Ovary (tissue), 3 donors: ENCODE results near the gene SMAD5.

Experiments used
- EP300 ChIP-seq: sonication (generic); formaldehyde crosslinking; IDR thresholded peaks from one replicate; pipeline ENCODE4 v1.6.1; 2017; ENCODE audit warnings: antibody characterized with exemption
- POLR2A ChIP-seq: fragments of 450-650 bp; IDR thresholded peaks from one replicate; pipeline ENCODE4 v1.6.1; 2017; ENCODE audit warnings: antibody characterized with exemption, mild to moderate bottlenecking, moderate library complexity
- TF ChIP-seq, protein P1 (sequence below), 3 donors: fragments of 450-650 bp in 2 of 3; fragments of 200-600 bp in 1 of 3; IDR thresholded peaks; one replicate each; pipeline versions ENCODE4 v1.5.1 to v1.8.0; 2016 to 2022; ENCODE audit warnings: antibody characterized with exemption in 3 of 3, mild to moderate bottlenecking in 1 of 3
- donor health status: DM: no; HTN: no; CAD: no.

DNA sequence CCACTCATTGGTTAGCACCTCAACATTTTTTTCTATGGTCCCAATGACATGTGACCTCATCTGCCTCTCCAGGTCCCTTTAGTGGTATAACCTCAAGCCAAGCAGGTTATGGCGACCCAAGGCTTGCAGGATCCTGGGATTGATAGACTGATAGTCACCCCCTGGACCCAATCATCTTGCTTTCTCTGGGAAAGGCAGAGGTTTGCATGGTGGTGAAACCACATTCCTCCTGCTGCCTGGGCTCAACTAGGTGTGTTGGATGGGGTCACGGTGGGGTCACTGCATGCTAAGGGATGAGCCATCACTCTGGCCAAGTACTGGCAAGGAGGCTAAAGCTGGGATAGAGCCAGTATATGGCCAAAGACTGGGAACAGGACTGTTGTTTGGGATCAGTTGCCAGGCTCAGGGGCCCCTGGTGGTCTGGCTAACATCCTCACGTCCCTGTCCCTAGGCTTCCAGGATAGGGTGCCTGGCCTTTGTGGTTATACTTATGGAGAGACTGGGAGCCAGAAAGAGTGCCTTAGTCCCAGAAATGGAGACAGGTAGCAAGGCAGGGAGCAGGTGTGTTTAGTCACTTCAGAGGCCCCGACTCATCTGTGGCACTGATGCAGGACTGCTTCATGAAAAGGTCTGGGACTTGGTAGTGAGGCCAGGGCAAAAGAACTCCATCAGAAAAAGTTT is 65.0 kb downstream of the SMAD5 start:
- TF ChIP-seq EP300 (no peak), POLR2A (no peak)
- TF ChIP-seq, protein P1, sequence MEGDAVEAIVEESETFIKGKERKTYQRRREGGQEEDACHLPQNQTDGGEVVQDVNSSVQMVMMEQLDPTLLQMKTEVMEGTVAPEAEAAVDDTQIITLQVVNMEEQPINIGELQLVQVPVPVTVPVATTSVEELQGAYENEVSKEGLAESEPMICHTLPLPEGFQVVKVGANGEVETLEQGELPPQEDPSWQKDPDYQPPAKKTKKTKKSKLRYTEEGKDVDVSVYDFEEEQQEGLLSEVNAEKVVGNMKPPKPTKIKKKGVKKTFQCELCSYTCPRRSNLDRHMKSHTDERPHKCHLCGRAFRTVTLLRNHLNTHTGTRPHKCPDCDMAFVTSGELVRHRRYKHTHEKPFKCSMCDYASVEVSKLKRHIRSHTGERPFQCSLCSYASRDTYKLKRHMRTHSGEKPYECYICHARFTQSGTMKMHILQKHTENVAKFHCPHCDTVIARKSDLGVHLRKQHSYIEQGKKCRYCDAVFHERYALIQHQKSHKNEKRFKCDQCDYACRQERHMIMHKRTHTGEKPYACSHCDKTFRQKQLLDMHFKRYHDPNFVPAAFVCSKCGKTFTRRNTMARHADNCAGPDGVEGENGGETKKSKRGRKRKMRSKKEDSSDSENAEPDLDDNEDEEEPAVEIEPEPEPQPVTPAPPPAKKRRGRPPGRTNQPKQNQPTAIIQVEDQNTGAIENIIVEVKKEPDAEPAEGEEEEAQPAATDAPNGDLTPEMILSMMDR (IDR thresholded peaks at IDR 0.05) = no peak
